ENCODE measurements around the gene RABL6.

The RABL6 gene

DNA sequence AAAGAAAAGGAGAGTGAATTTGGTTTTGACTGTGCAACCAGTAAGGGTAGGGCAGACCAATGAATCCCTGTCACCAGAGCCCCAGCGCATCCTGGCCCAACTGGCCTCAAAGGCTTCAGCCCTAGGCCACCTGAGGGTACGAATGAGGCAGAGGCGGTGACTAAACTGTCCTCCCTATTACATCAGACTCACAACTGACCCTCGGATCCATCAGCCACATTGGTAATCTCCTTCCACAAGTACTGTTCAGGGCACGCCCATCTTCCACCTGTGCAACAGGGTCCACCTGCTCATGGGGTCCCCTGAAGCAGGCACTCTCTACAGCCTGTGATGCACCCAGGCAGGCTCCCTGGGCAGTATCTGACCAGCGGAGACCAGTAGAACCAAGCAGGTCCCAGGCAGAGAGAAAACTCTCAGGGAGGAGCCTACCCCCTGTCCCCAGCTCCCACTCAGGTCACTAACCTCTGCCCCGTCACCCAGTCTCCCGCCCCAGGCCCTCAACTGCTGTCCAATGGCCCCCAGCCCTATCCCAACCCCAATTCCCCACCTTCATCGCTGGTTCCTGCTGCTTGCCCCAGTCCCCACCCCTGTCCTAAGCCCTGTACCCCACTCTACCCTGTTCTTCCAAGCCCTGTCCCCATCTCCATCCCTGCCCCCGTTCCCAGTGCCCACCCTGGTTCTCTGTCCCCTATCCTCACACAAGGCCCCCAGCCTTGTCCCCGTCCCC is 57.5 kb downstream of the RABL6 start:
- TF ChIP-seq FOXP2 (optimal IDR thresholded peaks at IDR 0.05; ENCODE audit: borderline replicate concordance, extremely low read depth, extremely low read length, insufficient read depth) (no peak), TAF1 (IDR thresholded peaks at IDR 0.05; ENCODE audit: borderline replicate concordance, insufficient read depth, low read length) (no peak), SIN3A (IDR thresholded peaks at IDR 0.05; ENCODE audit: borderline replicate concordance, insufficient read depth, low read length) (no peak), POLR2AphosphoS5 (IDR thresholded peaks at IDR 0.05; ENCODE audit: low read depth, low read length) (no peak)
- TF ChIP-seq, protein P1, sequence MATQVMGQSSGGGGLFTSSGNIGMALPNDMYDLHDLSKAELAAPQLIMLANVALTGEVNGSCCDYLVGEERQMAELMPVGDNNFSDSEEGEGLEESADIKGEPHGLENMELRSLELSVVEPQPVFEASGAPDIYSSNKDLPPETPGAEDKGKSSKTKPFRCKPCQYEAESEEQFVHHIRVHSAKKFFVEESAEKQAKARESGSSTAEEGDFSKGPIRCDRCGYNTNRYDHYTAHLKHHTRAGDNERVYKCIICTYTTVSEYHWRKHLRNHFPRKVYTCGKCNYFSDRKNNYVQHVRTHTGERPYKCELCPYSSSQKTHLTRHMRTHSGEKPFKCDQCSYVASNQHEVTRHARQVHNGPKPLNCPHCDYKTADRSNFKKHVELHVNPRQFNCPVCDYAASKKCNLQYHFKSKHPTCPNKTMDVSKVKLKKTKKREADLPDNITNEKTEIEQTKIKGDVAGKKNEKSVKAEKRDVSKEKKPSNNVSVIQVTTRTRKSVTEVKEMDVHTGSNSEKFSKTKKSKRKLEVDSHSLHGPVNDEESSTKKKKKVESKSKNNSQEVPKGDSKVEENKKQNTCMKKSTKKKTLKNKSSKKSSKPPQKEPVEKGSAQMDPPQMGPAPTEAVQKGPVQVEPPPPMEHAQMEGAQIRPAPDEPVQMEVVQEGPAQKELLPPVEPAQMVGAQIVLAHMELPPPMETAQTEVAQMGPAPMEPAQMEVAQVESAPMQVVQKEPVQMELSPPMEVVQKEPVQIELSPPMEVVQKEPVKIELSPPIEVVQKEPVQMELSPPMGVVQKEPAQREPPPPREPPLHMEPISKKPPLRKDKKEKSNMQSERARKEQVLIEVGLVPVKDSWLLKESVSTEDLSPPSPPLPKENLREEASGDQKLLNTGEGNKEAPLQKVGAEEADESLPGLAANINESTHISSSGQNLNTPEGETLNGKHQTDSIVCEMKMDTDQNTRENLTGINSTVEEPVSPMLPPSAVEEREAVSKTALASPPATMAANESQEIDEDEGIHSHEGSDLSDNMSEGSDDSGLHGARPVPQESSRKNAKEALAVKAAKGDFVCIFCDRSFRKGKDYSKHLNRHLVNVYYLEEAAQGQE (IDR thresholded peaks at IDR 0.05; ENCODE audit: insufficient read depth in 1 of 2, low read depth in 2 of 2, low read length in 2 of 2), result no peak

DNA sequence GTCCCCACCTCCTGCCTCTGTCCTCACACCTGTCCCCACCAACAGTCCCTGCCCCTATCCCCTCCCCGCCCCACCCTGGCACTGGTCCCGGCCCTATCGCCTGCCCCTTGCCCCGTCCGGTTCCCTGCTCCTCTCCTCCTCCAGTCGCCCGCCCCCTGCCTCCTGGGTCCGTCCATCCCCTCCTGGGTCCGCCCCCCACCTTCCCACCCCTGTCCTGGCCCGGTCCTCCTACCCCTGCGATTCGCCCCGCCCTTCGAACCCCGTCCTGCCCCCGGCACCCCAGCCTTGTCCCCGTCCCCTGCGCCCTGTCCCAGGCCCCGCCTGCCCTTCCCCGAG is 58.0 kb downstream of the RABL6 start:
- TF ChIP-seq FOXP2 (optimal IDR thresholded peaks at IDR 0.05; ENCODE audit: borderline replicate concordance, extremely low read depth, extremely low read length, insufficient read depth), result no peak
- TF ChIP-seq POLR2AphosphoS5 (IDR thresholded peaks at IDR 0.05; ENCODE audit: low read depth, low read length), result no peak
- TF ChIP-seq, protein P1 (IDR thresholded peaks at IDR 0.05; ENCODE audit: insufficient read depth in 1 of 2, low read depth in 2 of 2, low read length in 2 of 2), result no peak
- no peak for TF ChIP-seq SIN3A (IDR thresholded peaks at IDR 0.05; ENCODE audit: borderline replicate concordance, insufficient read depth, low read length)
- no peak for TF ChIP-seq TAF1 (IDR thresholded peaks at IDR 0.05; ENCODE audit: borderline replicate concordance, insufficient read depth, low read length)

DNA sequence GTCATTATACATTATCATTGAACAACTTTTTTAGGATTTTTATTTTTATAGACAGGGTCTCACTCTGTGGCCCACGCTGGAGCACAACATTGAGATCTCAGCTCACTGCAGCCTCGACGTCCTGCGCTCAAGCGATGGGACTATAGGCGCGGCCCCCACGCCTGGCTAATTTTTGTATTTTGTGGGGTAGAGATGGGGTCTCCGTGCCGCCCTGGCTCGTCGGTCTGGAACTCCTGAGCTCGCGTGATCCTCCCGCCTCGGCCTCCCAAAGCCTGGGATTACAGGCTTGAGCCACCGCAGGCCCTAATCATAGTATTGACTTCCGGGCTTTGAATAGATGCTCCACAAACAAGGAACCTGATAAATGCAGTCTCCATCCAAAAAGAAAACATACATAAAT is 59.7 kb downstream of the RABL6 start:
- no peak for TF ChIP-seq SIN3A (IDR thresholded peaks at IDR 0.05; ENCODE audit: borderline replicate concordance, insufficient read depth, low read length)
- no peak for TF ChIP-seq POLR2AphosphoS5 (IDR thresholded peaks at IDR 0.05; ENCODE audit: low read depth, low read length)
- TF ChIP-seq FOXP2 (optimal IDR thresholded peaks at IDR 0.05; ENCODE audit: borderline replicate concordance, extremely low read depth, extremely low read length, insufficient read depth), result no peak
- TF ChIP-seq TAF1 (IDR thresholded peaks at IDR 0.05; ENCODE audit: borderline replicate concordance, insufficient read depth, low read length), result no peak
- TF ChIP-seq, protein P1 (IDR thresholded peaks at IDR 0.05; ENCODE audit: insufficient read depth in 1 of 2, low read depth in 2 of 2, low read length in 2 of 2), result no peak

DNA sequence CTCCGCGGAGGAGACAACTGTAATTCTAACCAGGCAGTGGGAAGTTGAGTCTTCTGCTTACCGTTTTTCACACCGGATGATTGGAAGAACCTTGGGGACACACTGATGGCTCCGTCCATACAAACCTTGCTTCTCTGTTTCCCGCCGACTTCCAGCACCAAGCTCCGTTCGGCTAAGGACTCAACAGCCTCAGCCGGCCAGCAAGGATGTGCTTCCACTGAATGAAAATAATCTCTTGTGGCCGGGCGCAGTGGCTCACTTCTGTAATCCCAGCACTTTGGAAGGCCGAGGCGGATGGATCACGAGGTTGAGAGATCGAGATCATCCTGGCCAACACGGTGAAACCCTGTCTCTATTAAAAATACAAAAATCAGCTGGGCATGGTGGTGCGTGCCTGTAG is 60.2 kb downstream of the RABL6 start:
- no peak for TF ChIP-seq POLR2AphosphoS5 (IDR thresholded peaks at IDR 0.05; ENCODE audit: low read depth, low read length)
- TF ChIP-seq TAF1 (IDR thresholded peaks at IDR 0.05; ENCODE audit: borderline replicate concordance, insufficient read depth, low read length), result no peak

DNA sequence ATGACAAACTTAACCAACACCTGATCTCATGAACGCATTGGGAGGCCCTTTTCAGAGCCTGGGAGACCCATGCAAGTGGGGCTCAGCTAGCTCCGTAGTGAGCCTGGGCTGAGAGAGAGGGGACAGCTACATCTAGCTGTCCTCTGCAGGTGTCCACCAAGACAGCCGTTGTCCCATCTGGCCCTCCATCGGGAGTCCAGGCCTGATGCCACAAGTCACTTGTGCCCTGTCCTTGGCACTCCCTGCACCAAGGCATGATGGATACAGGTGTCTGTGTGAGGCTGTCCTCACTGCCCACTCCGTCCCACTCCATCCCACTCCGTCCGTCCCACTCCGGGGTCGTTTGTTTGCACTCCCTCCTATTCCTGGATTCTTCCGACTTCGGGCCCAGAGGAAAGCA is 60.9 kb downstream of the RABL6 start:
- no peak for TF ChIP-seq TAF1 (IDR thresholded peaks at IDR 0.05; ENCODE audit: borderline replicate concordance, insufficient read depth, low read length)
- TF ChIP-seq SIN3A (IDR thresholded peaks at IDR 0.05; ENCODE audit: borderline replicate concordance, insufficient read depth, low read length), result no peak
- no peak for TF ChIP-seq POLR2AphosphoS5 (IDR thresholded peaks at IDR 0.05; ENCODE audit: low read depth, low read length)
- TF ChIP-seq, protein P1 (IDR thresholded peaks at IDR 0.05; ENCODE audit: insufficient read depth in 1 of 2, low read depth in 2 of 2, low read length in 2 of 2), result no peak
- no peak for TF ChIP-seq FOXP2 (optimal IDR thresholded peaks at IDR 0.05; ENCODE audit: borderline replicate concordance, extremely low read depth, extremely low read length, insufficient read depth)

Data from PFSK-1 (cell line).